ENCODE data around the gene HARBI1.

HARBI1 gene

GRCh38 chr11:46633291-46634217 lies 16.5 kb upstream of the HARBI1 start:
- DNase-seq (ENCODE audit: low spot score): no peak

GRCh38 chr11:46632502-46632901 lies 15.5 kb upstream of the HARBI1 start:
- no peak for DNase-seq (ENCODE audit: low spot score)

- DNase-seq (ENCODE audit: low spot score): no peak
Observed at GRCh38 chr11:46631676-46632075, 14.6 kb upstream of the HARBI1 start.

GRCh38 chr11:46630237-46630636 lies 13.2 kb upstream of the HARBI1 start:
- no peak for DNase-seq (ENCODE audit: low spot score)

GRCh38 chr11:46628961-46629360 lies 11.9 kb upstream of the HARBI1 start:
- DNase-seq (ENCODE audit: low spot score): no peak

GRCh38 chr11:46625406-46625805 lies 8.4 kb upstream of the HARBI1 start:
- no peak for DNase-seq (ENCODE audit: low spot score)

GRCh38 chr11:46618837-46619236 lies 1.8 kb upstream of the HARBI1 start:
- DNase-seq (ENCODE audit: low spot score): no peak

GRCh38 chr11:46617972-46618314 lies 916 bp upstream of the HARBI1 start:
- DNase-seq (ENCODE audit: low spot score): no peak

- no peak for DNase-seq (ENCODE audit: low spot score)
Observed at GRCh38 chr11:46616551-46617133, 385 bp downstream of the HARBI1 start.

- DNase-seq (ENCODE audit: low spot score): no peak
Observed at GRCh38 chr11:46615756-46616155, 1.3 kb downstream of the HARBI1 start.

- DNase-seq (ENCODE audit: low spot score): no peak
Observed at GRCh38 chr11:46612326-46612725, 4.7 kb downstream of the HARBI1 start.

GRCh38 chr11:46611526-46612304 lies 5.3 kb downstream of the HARBI1 start:
- no peak for DNase-seq (ENCODE audit: low spot score)

GRCh38 chr11:46609386-46609785 lies 7.6 kb downstream of the HARBI1 start:
- DNase-seq (ENCODE audit: low spot score): no peak

- DNase-seq (ENCODE audit: low spot score): no peak
Observed at GRCh38 chr11:46607516-46607915, 9.5 kb downstream of the HARBI1 start.

GRCh38 chr11:46604796-46605195 lies 12.2 kb downstream of the HARBI1 start:
- DNase-seq (ENCODE audit: low spot score): no peak

- DNase-seq (ENCODE audit: low spot score): peak; percentile 65
Observed at GRCh38 chr11:46603704-46604308, 13.2 kb downstream of the HARBI1 start.

- DNase-seq (ENCODE audit: low spot score): no peak
Observed at GRCh38 chr11:46601129-46601528, 15.9 kb downstream of the HARBI1 start.

GRCh38 chr11:46600194-46600960 lies 16.6 kb downstream of the HARBI1 start:
- DNase-seq (ENCODE audit: low spot score): no peak

GRCh38 chr11:46599340-46600193 lies 17.5 kb downstream of the HARBI1 start:
- DNase-seq (ENCODE audit: low spot score): no peak

- no peak for DNase-seq (ENCODE audit: low spot score)
Observed at GRCh38 chr11:46597609-46598219, 19.3 kb downstream of the HARBI1 start.

All from germinal center (tissue), 1 donor.